NK-92 (cell line): ENCODE measurements around the gene NOBOX.
"Not testable (repeated sequence)": the region's sequence is repeated elsewhere in the genome, so short reads cannot be mapped to it uniquely, and the experiment has no call there.

ENCODE experiments used
- DNase-seq: peaks from one replicate; lab custom pipeline; 2025; ENCODE audit not compliant: unreplicated experiment; lab: John Stamatoyannopoulos, UW

NOBOX gene

GRCh38 chr7:144397086-144397485, 6.4 kb downstream of the NOBOX start:
- DNase-seq, result no peak

- no peak for DNase-seq
Observed at GRCh38 chr7:144391823-144392255, 11.7 kb downstream of the NOBOX start.

- no peak for DNase-seq
Observed at GRCh38 chr7:144391014-144391413, 12.5 kb downstream of the NOBOX start.

GRCh38 chr7:144390481-144390880, 13.0 kb downstream of the NOBOX start:
- DNase-seq, result no peak

- no peak for DNase-seq
Observed at GRCh38 chr7:144388950-144389349, 14.5 kb downstream of the NOBOX start.

- no peak for DNase-seq
Observed at GRCh38 chr7:144386741-144387140, 16.8 kb downstream of the NOBOX start.

- DNase-seq, result no peak
Observed at GRCh38 chr7:144384555-144385245, 18.8 kb downstream of the NOBOX start.

GRCh38 chr7:144384071-144384470, 19.4 kb downstream of the NOBOX start:
- DNase-seq, result no peak

- no peak for DNase-seq
Observed at GRCh38 chr7:144379776-144380384, 23.6 kb downstream of the NOBOX start.

GRCh38 chr7:144378651-144379050, 24.8 kb downstream of the NOBOX start:
- DNase-seq, result no peak

GRCh38 chr7:144369221-144369620, 34.3 kb downstream of the NOBOX start:
- not testable (repeated sequence) for DNase-seq

- not testable (repeated sequence) for DNase-seq
Observed at GRCh38 chr7:144367250-144367649, 36.2 kb downstream of the NOBOX start.

- not testable (repeated sequence) for DNase-seq
Observed at GRCh38 chr7:144365523-144365922, 38.0 kb downstream of the NOBOX start.

GRCh38 chr7:144362061-144362460, 41.4 kb downstream of the NOBOX start:
- DNase-seq, result not testable (repeated sequence)

- DNase-seq, result not testable (repeated sequence)
Observed at GRCh38 chr7:144356860-144357259, 46.6 kb downstream of the NOBOX start.

- DNase-seq, result not testable (repeated sequence)
Observed at GRCh38 chr7:144356185-144356584, 47.3 kb downstream of the NOBOX start.

- not testable (repeated sequence) for DNase-seq
Observed at GRCh38 chr7:144355176-144355822, 48.2 kb downstream of the NOBOX start, which contains the start of gene ARHGEF5. ARHGEF5 (plus strand) TSS chr7:144355402; CDS start chr7:144362670, 7,268 bp downstream.

- not testable (repeated sequence) for DNase-seq
Observed at GRCh38 chr7:144351667-144352066, 51.8 kb downstream of the NOBOX start.

GRCh38 chr7:144348625-144349024, 54.9 kb downstream of the NOBOX start:
- DNase-seq, result not testable (repeated sequence)
